Measurements from ENCODE around the gene ATOH8. TPM values are rescaled to one million over a fixed set of nuclear protein-coding genes. Genes with fewer than 3 reads are reported as not detected.

ATOH8 gene
- total RNA-seq, 1 donor from 2014 or later = 1.8 TPM

- Mint-ChIP-seq H3K27me3 (ENCODE audit: unreplicated experiment) (peaks cover 4% of the 10 kb centered on the region), H3K4me1 (ENCODE audit: unreplicated experiment) (peaks cover 4% of the 10 kb centered on the region), H3K36me3 (ENCODE audit: low read depth, unreplicated experiment) (no peaks in the 10 kb centered on the region), H3K9me3 (ENCODE audit: unreplicated experiment) (no peaks in the 10 kb centered on the region), H3K4me3 (ENCODE audit: unreplicated experiment) (no peak overlapping the region), H3K27ac (ENCODE audit: unreplicated experiment) (no peak overlapping the region)
- TF ChIP-seq, protein P1, sequence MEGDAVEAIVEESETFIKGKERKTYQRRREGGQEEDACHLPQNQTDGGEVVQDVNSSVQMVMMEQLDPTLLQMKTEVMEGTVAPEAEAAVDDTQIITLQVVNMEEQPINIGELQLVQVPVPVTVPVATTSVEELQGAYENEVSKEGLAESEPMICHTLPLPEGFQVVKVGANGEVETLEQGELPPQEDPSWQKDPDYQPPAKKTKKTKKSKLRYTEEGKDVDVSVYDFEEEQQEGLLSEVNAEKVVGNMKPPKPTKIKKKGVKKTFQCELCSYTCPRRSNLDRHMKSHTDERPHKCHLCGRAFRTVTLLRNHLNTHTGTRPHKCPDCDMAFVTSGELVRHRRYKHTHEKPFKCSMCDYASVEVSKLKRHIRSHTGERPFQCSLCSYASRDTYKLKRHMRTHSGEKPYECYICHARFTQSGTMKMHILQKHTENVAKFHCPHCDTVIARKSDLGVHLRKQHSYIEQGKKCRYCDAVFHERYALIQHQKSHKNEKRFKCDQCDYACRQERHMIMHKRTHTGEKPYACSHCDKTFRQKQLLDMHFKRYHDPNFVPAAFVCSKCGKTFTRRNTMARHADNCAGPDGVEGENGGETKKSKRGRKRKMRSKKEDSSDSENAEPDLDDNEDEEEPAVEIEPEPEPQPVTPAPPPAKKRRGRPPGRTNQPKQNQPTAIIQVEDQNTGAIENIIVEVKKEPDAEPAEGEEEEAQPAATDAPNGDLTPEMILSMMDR (IDR thresholded peaks at IDR 0.05; ENCODE audit: unreplicated experiment) = no peak
- DNase-seq (ENCODE audit: low spot score) = no peak
Observed at GRCh38 chr2:85731606-85732005, 22.2 kb upstream of the ATOH8 start.

GRCh38 chr2:85732467-85733120 lies 21.2 kb upstream of the ATOH8 start:
- DNase-seq (ENCODE audit: low spot score) = no peak
- Mint-ChIP-seq H3K9me3 (ENCODE audit: unreplicated experiment) (no peaks in the 10 kb centered on the region), H3K4me3 (ENCODE audit: unreplicated experiment) (no peak overlapping the region), H3K4me1 (ENCODE audit: unreplicated experiment) (peaks cover 4% of the 10 kb centered on the region), H3K27me3 (ENCODE audit: unreplicated experiment) (peaks cover 4% of the 10 kb centered on the region), H3K27ac (ENCODE audit: unreplicated experiment) (no peak overlapping the region), H3K36me3 (ENCODE audit: low read depth, unreplicated experiment) (no peaks in the 10 kb centered on the region)
- TF ChIP-seq, protein P1 (IDR thresholded peaks at IDR 0.05; ENCODE audit: unreplicated experiment) = no peak

GRCh38 chr2:85733121-85733960 lies 20.4 kb upstream of the ATOH8 start:
- Mint-ChIP-seq H3K4me3 (ENCODE audit: unreplicated experiment) (no peak overlapping the region), H3K27ac (ENCODE audit: unreplicated experiment) (no peak overlapping the region), H3K36me3 (ENCODE audit: low read depth, unreplicated experiment) (no peaks in the 10 kb centered on the region), H3K27me3 (ENCODE audit: unreplicated experiment) (peaks cover 4% of the 10 kb centered on the region), H3K4me1 (ENCODE audit: unreplicated experiment) (peaks cover 4% of the 10 kb centered on the region), H3K9me3 (ENCODE audit: unreplicated experiment) (no peaks in the 10 kb centered on the region)
- TF ChIP-seq, protein P1 (IDR thresholded peaks at IDR 0.05; ENCODE audit: unreplicated experiment) = no peak
- no peak for DNase-seq (ENCODE audit: low spot score)

GRCh38 chr2:85734015-85734414 lies 19.8 kb upstream of the ATOH8 start:
- H3K27ac Mint-ChIP-seq (ENCODE audit: unreplicated experiment) = no peak overlapping the region

More at GRCh38 chr2:85734015-85734414, 19.8 kb upstream of the ATOH8 start:
- Mint-ChIP-seq H3K9me3 (ENCODE audit: unreplicated experiment) (no peaks in the 10 kb centered on the region), H3K4me1 (ENCODE audit: unreplicated experiment) (peaks cover 4% of the 10 kb centered on the region), H3K36me3 (ENCODE audit: low read depth, unreplicated experiment) (no peaks in the 10 kb centered on the region), H3K4me3 (ENCODE audit: unreplicated experiment) (no peak overlapping the region), H3K27me3 (ENCODE audit: unreplicated experiment) (peaks cover 4% of the 10 kb centered on the region)
- TF ChIP-seq, protein P1 (IDR thresholded peaks at IDR 0.05; ENCODE audit: unreplicated experiment) = no peak
- DNase-seq (ENCODE audit: low spot score) = no peak
